ENCODE results near the gene RFX3. TPM values are rescaled to one million over a fixed set of nuclear protein-coding genes. Genes with fewer than 3 reads are reported as not detected.

Gene RFX3
- total and polyA plus RNA-seq, 3 donors from 2014 or later: 29.7 to 45.3 (median 30.7) TPM

DNA sequence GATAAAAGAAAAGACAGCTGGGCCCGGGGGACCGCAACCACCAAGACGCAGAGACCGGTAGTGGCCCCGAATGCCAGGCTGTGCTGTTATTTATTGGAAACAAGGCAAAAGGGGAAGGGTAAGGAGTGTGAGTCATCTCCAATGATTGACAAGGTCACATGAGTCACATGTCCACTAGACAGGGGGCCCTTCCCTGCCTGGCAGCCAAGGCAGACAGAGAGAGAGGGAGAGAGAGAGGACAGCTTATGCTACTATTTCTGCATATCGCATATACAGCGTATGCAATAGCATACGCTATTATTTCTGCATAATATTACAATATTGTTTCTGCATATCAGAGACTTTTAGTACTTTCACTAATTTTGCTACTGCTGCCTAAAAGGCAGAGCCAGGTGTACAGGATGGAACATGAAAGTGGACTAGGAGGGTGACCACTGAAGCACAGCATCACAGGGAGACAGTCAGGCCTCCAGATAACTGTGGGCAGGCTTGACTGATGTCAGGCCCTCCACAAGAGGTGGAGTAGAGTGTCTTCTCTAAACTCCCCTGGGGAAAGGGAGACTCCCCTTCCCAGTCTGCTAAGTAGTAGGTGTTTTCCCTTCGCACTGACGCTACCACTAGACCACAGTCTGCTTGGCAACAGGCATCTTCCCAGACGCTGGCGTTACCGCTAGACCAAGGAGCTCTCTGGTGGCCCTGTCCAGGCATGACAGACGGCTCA lies 50.3 kb downstream of the RFX3 start:
- WGBS, 2 donors: 91 to 94% methylated on average over 14 of the region's 14 CpGs
- Histone ChIP-seq H3K9me3 (no peaks in the 10 kb centered on the region), H3K27ac (no peak overlapping the region), H3K27me3 (no peaks in the 10 kb centered on the region), H3K4me3 (no peak overlapping the region), H3K4me1 (no peaks in the 10 kb centered on the region), H3K36me3 (ENCODE audit: low read depth, missing control alignments) (no peaks in the 10 kb centered on the region)
- TF ChIP-seq, protein P1, sequence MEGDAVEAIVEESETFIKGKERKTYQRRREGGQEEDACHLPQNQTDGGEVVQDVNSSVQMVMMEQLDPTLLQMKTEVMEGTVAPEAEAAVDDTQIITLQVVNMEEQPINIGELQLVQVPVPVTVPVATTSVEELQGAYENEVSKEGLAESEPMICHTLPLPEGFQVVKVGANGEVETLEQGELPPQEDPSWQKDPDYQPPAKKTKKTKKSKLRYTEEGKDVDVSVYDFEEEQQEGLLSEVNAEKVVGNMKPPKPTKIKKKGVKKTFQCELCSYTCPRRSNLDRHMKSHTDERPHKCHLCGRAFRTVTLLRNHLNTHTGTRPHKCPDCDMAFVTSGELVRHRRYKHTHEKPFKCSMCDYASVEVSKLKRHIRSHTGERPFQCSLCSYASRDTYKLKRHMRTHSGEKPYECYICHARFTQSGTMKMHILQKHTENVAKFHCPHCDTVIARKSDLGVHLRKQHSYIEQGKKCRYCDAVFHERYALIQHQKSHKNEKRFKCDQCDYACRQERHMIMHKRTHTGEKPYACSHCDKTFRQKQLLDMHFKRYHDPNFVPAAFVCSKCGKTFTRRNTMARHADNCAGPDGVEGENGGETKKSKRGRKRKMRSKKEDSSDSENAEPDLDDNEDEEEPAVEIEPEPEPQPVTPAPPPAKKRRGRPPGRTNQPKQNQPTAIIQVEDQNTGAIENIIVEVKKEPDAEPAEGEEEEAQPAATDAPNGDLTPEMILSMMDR (IDR thresholded peaks at IDR 0.05): no peak
- TF ChIP-seq POLR2A (IDR thresholded peaks at IDR 0.05): no peak
- DNase-seq: no peak
- intact Hi-C loops (cut with DNase I; ENCODE audit: low total_unique reads): no loop called here

DNA sequence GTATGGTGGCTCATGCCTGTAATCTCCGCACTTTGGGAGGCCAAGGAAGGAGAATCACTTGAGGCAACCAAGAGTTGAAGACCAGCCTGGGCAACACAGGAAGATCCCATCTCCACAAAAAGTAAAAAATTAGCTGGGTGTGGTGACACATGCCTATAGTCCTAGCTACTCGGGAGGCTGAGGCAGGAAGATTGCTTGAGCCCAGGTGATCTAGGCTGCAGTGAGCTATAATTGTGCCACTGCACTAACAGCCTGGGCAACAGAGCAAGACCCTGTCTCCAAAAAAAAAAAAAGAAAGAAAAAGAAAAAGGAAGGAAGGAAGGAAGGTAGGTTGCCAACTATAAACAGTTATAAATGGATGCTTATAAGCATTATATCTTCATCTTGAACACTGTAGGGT lies 51.0 kb downstream of the RFX3 start:
- intact Hi-C loops (cut with DNase I; ENCODE audit: low total_unique reads): no loop called here
- WGBS, 2 donors: 83 to 93% methylated on average over 2 of the region's 2 CpGs
- Histone ChIP-seq H3K9me3 (no peaks in the 10 kb centered on the region), H3K27me3 (no peaks in the 10 kb centered on the region), H3K36me3 (ENCODE audit: low read depth, missing control alignments) (no peaks in the 10 kb centered on the region), H3K27ac (no peak overlapping the region), H3K4me3 (no peak overlapping the region), H3K4me1 (no peaks in the 10 kb centered on the region)
- TF ChIP-seq, protein P1 (IDR thresholded peaks at IDR 0.05): no peak
- no peak for TF ChIP-seq POLR2A (IDR thresholded peaks at IDR 0.05)
- no peak for DNase-seq

DNA sequence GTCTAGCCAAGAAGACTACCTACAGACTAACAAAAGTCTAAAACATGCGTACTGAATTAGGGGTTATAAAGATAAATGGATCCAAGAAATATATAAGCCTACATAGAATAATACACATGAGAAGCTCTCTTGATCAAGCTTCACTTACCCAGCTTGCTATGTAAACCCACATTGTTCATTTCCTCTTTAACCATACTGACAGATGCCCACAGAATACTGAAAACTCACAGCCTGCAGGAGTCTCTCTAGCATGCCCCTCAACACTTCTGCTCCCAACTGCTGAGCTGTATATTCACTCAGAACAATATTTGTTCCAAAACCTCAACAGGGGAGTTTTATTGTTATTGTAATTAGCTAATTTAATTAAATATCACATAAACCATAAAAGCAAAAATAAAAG lies 52.4 kb downstream of the RFX3 start:
- Histone ChIP-seq H3K9me3 (no peaks in the 10 kb centered on the region), H3K27me3 (no peaks in the 10 kb centered on the region), H3K36me3 (ENCODE audit: low read depth, missing control alignments) (no peaks in the 10 kb centered on the region), H3K4me1 (peaks cover 1% of the 10 kb centered on the region), H3K27ac (no peak overlapping the region), H3K4me3 (no peak overlapping the region)
- WGBS, 2 donors: 93 to 97% methylated on average over 1 of the region's 1 CpG
- DNase-seq: no peak
- no peak for TF ChIP-seq POLR2A (IDR thresholded peaks at IDR 0.05)
- TF ChIP-seq, protein P1 (IDR thresholded peaks at IDR 0.05): no peak
- intact Hi-C loops (cut with DNase I; ENCODE audit: low total_unique reads): no loop called here

DNA sequence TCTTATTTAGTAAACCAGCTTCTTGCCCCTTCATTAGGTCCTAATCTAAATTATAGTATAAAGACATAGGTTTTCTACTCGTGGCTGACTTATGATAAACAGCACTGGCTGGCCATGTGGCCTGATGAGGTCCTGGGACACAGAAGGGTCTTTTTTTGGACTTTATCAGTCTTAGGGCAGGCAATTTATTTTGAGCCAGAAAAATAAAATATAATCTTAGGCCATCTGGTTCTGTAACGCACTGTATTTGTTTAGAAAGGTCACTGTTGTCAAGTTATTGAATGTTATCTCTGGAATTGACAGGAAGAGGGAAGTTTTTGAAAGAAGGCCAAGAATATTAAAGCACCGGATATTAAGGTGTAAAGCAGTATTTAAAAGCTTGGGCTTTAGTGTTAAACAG lies 53.9 kb downstream of the RFX3 start:
- intact Hi-C loops (cut with DNase I; ENCODE audit: low total_unique reads): no loop called here
- Histone ChIP-seq H3K27me3 (no peaks in the 10 kb centered on the region), H3K4me3 (no peak overlapping the region), H3K27ac (no peak overlapping the region), H3K4me1 (peaks cover 4% of the 10 kb centered on the region), H3K9me3 (no peaks in the 10 kb centered on the region), H3K36me3 (ENCODE audit: low read depth, missing control alignments) (no peaks in the 10 kb centered on the region)
- DNase-seq: no peak
- WGBS, 2 donors: 54 to 62% methylated on average over 3 of the region's 3 CpGs
- TF ChIP-seq, protein P1 (IDR thresholded peaks at IDR 0.05): no peak
- TF ChIP-seq POLR2A (IDR thresholded peaks at IDR 0.05): no peak
